HL-60/S4 (cell line): Measurements from ENCODE around the gene GPX4.

Source experiments
- in situ Hi-C: fragments of 300-500 bp; cut with MboI; formaldehyde crosslinking; loops from 2 replicates; pipeline ENCODE4 v1.14.3; 2022; ENCODE audit warnings: low sequenced_read_pairs

Gene GPX4

DNA sequence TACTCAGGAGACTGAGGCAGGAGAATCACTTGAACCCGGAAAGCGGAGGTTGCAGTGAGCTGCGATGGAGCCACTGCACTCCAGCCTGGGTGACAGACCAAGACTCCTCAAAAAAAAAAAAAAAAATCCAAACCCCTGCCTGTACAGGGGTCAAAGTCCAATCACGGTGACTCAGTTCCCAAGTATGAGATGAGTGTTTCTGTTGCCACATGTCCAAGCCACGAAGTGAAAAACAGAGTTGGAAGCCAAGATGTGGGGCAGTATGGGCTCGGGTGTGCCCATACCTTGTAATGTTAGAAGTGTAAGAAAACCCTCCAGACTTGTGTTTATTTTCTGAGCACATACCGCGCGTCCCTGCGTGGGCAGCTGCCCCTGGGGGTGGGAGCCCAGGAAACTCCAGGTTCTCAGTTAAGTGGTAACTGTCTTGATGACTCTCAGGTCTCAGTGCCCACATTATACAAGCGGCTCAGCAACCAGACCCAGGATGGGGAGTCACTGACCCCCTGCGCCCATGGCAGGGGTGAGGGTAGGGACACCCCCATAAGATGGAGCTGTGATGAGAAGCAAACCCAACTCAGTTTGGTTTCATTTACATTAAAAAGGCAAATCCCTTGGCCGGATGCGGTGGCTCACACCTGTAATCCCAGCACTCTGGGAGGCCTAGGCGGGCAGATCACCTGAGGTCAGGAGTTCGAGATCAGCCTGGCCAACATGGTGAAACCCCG is 1.2 kb upstream of the GPX4 start:
- in situ Hi-C loops: no loop called here

DNA sequence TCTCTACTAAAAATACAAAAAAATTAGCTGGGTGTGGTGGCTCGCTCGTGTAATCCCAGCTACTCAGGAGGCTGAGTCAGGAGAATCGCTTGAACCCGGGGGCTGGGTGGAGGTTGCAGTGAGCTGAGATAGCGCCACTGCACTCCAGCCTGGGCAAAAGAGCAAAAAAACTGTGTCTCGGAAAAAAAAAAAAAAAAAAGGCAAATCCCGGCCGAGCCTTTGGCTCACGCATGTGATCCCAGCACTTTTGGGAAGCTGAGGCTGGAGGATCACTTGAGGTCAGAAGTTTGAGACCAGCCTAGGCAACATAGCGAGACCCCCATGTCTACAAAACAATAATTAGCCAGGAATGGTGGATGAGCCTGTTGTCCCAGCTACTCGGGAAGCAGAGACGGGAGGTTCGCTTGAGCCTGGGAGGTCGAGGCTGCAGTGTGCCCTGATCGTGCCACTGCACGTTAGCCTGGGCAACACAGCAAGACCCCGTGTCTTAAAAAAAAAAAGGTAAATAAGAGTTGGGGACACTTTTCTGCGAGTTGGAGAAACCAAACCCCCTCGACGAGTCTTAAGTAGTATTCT is 574 bp upstream of the GPX4 start:
- in situ Hi-C loops: no loop called here

DNA sequence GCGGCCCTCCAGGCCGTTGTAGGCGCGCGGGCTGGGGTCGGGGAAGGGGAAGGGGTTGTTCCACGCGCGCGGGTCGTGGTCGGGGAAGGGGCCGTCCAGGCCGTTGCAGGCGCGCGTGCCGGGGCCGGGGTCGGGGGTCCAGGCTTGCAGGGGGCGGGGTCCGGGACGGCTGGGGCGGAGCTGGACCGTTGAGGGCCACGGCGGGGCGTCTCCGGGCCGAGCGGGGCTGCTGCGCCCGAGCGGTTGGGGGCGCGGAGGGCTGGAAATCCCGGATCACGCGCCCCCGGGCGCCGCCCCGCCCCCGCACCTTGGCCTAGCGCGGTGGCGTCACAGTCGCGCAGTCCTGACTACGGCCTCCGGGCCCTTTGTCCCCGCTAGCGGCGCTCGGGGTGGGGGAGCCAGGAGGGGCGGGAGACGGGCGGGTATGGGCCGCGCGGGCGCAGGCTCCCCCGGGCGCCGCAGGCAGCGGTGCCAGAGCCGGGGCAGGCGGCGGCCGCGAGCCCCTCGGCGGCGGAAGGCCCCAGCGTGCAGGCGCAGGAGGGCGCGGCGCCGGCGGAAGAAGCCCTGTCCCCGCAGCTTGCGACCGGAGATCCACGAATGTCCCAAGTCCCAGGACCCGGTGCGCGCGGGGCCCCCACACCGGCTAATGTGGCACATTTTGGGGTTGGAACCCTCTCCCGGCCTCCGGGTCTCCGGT is 665 bp downstream of the GPX4 start:
- in situ Hi-C loops: no loop called here

DNA sequence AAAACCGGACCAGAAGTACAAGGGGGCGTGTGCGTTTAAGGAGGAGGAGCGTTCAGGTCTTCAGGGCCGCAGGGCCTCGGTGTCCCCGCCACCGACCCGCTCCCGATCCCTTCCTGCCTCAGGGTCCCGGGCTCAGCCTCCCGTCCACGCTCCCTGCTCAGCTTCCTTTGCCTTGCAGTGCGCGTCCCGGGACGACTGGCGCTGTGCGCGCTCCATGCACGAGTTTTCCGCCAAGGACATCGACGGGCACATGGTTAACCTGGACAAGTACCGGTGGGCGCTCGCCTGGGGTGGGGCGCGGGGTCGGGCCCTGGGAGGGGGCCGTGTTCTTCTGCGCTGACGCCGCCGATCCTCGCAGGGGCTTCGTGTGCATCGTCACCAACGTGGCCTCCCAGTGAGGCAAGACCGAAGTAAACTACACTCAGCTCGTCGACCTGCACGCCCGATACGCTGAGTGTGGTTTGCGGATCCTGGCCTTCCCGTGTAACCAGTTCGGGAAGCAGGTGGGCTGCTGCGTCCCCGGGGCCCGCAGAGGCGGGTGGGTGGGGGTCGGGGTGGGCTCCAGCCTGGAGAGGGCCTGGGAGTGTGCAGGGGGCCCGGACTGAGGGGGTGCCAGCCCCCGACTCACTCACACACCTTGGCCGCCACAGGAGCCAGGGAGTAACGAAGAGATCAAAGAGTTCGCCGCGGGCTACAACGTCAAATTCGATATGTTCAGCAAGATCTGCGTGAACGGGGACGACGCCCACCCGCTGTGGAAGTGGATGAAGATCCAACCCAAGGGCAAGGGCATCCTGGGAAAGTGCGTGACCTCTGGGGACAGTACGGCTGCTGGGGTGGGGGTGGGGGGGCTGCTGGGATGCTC is 1.4 kb downstream of the GPX4 start:
- in situ Hi-C loops: no loop called here

DNA sequence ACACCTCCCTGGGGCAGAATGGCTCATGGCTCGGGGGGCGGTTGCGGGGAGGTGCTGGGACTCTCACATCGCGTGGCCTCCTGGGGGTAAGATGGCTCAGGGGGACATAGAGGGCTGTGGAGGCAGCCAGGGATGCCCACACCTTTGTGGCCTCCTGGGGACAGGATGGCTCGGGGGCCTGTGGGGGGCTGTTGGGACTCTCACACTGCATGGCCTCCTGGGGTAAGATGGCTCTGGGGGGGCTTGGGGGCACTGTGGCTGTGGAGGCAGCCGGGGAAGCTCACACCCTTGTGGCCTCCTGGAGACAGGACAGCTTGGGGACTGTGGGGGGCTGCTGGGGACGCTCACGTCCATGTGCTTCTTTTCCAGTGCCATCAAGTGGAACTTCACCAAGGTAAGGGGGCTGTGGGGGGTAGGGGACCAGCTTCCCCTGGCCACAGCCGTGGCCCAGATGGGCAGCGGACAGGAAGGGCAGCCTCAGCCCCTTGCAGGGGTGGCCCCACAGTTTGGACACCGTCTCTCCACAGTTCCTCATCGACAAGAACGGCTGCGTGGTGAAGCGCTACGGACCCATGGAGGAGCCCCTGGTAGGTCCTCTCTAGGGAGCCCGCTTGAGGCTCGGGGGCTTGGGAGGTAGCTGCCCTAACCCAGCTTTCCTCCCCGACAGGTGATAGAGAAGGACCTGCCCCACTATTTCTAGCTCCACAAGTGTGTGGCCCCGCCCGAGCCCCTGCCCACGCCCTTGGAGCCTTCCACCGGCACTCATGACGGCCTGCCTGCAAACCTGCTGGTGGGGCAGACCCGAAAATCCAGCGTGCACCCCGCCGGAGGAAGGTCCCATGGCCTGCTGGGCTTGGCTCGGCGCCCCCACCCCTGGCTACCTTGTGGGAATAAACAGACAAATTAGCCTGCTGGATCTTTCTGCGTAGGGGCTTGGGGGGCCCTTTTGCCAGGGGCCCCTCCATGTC is 2.4 kb downstream of the GPX4 start:
- in situ Hi-C loops: no loop called here

DNA sequence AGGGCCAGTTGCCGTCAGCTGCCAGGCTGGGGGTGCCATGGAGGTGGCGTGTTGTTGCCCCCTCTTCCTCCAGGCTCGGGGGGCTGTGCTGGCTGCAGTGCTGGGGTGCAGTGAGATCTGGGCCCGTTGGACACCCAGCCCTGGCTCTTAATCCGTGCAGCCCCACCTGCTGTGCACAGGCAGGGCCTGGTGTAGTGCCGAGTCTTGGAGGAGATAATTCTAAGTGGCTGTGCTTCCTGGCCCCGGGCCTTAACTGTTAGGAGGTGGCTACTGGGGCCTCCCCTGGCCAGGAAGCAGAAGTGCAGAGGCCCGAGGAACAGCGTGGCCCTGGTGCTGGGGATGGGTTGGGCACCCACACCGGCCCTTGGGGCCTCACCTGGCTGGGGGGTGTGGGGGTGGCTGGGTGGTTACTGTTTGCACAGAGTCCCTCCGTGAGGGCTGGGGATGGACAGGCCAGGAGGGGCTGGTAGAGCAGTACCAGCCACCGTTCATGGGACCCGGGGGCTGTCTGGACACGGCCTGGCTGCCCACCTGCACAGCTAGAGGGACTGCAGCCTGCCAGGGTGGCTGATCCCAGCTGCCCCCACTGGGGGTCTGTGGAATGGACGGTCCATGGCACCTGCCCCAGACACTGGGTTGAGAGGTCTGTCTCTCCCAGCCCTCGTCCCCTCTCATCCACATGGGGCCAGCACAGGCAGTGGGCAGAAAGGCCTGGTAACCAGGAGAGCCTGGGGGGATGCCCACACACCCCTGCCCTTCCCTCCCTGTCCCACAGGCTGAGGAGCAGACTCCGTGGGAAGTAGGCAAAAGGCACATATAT is 3.3 kb downstream of the GPX4 start:
- in situ Hi-C loops: no loop called here

DNA sequence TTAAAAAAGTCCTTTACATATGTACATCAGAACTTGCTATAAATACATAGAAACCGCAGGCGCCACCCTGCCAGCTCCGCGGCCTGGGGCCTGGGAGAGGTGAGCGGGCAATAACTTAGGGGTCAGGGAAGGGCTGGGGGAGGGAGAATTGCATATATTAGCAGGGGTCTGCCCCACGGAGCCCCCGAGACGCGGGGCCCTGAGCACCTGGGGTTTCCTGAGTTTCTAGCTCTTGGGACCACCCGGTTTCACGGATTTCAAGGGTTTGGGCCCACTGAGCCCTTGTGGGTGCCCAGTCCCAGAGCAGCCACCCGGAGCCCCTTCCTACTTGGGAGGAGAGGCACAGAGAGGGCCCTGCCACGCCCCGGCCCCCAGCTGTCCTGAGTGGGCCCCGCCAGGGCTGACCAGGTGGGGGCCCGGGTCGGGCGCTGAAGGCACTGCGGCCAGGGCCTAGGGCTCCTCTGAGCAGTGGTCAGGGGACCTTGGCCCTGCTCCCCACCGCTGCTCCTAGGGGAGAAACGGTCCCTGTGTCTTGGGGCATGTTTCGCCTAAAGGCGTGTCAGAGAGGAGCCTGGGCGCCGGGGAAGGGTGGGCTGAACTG is 4.0 kb downstream of the GPX4 start:
- in situ Hi-C loops: no loop called here

DNA sequence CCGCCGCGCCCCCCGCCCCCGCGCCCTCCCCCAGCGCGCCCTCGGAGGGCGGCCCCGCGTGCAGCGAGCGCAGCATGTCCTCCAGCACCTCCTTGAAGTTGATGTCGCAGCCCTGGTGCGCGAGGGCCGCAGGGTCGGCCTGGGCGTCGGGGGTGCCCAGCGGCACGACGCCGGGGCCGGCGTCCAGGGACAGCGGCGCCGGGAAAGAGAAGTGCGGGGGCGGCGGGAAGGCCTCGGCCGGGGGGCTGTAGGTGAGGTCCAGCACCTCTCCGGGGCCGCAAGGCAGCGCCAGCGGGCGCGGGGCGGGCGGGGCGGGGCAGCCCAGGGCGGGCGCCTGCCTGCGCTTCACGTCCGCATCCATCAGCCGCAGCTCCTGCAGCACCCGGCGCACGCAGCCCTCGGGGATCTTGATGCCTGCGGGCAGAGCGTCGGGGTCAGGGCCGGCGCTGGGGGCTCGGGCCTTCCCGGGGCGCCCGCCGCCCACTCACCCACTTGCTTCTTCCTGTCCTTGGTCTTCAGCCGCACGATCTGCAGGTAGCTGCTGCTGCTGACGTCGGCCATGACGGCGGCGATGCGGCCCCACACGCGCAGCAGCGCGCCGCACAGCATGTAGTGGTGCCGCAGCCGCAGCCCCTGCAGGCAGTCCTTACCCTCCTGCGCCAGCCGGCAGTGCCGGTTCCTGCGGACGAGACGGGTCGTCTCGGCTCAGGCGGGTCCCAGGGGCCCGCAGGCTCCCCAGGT is 4.7 kb downstream of the GPX4 start:
- in situ Hi-C loops: no loop called here

DNA sequence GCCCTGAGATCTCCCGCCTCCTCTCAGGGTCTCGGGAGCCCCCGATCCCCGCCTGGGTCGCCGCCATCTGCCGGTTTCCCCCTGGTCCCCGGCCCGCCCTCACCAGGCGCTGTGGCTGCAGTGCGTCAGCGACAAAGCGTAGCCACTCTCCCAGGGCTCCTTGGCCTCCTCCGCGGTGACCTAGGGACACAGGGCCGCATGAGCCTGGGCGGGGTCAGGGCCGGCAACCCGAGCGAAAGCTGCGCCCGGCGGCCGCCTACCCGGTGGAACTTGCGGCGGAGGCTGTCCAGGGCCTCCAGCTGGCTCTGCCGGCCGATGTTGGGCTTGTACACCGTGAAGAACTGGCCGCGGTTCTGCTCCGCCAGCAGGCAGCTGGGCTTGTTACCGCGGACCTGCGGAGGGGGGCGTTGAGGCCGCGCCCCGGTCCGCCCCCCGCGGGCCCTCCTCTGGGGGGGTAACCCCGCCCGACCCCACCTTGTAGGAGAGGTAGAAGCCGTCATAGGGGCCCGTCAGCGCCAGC is 5.3 kb downstream of the GPX4 start:
- in situ Hi-C loops: no loop called here

DNA sequence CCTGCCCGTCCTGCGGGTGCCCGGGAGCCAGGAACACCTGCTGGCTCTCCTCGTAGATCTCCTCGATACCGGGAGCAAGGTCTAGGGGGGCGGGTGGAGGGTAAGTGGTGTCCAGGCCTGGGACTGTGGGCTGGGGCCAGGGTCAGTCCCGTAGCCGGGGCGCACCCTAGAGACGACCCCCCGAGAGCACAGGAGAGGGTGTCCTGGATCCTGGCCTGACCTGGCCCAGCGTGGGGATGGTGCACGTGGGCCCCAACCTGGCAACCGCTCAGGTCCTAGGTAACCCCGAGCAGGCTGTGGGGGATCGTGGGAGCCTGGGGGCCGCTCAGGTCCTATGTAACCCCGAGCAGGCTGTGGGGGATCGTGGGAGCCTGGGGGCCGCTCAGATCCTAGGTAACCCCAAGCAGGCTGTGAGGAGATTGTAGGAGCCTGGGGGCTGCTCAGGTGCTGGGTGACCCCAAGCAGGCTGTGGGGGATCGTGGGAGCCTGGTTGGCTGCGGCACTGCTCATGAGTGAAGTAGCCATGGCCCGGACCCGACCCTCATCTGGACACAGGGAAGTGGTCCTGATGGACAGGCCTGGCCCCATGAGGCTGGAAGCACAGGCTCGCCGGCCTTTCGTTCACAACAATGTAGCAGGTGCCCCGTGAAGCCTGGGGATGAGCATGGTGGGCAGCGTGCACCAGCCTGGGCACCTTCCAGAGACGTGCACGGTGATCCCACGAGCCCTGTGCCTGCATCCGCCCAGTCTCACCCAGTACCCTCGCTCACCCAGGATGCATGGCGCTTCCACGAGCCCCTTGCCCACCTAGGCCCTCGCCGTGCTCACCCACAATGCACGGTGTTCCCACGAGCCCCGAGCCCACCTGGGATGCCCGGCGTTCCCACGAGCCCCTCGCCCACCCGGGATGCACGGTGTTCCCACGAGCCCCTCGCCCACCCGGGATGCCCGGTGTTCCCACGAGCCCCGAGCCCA is 6.2 kb downstream of the GPX4 start:
- in situ Hi-C loops: no loop called here

DNA sequence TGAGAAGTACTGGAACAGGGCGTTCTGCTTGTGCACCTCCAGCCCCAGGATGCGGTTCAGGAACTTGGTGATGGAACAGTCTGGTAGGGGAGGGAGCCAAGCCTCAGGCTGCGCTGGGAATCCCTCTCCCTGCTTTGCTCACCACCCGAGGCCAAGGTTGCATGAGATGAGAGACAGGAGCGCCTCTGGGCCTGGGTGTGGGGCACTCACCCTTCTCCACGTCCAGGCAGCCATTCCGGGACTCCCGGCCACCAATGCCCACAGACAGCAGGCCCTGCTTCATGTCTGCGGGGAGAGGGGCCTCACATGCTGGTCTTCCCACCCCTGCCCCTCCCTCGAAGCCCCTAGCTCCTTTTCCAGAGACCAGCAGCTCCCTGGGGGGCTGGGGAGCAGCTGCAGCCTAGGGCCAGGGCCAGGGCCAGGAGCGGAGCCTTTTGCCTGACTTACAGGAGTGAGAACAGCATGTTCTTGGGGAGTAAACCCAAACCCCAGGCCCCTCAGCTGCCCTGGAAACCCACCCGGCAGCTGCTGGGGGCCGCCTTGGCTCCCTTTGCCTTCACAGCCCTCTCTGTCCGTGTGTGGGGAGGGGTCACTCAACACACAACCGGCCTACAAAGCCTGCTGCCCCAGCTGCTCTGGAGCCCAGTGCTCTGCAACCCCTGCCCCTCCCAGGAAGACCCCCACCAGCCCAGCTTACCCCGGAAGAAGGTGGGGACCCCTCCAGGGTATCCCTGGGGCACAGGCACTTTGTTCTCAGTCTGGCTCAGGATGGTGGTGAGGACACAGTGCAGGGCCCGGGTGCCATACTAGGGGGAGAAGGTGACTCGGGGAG is 7.2 kb downstream of the GPX4 start:
- in situ Hi-C loops: no loop called here

DNA sequence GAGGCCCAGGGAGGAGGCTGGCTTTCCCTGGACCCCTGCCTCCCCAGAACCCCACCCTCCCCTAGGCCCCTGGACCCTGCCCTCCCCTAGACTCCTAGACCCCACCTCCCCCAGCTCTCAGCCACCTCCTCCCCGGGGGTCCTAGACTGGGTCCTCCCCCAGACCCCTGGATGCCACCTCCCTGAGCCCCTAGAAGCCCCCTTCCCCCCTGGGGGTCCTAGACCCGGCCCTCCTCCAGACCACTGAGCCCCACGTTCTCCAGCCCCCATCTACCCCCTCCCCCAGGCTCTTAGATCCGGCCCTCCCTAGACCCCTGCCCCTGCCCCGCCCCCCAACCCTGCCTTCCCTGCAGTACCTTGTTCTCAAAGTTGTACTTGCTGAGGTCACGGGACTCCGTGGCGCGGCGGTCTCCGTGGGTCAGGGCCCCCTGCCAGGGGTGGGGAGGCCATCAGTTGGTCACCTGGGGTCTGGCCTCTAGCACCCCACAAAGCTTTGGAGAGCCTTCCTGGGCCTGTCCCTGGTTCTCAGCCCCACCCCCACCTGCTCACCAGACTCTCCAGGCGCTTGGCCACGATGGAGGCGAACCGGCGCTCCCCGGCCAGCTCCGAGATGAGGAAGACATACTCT is 8.0 kb downstream of the GPX4 start:
- in situ Hi-C loops: no loop called here

DNA sequence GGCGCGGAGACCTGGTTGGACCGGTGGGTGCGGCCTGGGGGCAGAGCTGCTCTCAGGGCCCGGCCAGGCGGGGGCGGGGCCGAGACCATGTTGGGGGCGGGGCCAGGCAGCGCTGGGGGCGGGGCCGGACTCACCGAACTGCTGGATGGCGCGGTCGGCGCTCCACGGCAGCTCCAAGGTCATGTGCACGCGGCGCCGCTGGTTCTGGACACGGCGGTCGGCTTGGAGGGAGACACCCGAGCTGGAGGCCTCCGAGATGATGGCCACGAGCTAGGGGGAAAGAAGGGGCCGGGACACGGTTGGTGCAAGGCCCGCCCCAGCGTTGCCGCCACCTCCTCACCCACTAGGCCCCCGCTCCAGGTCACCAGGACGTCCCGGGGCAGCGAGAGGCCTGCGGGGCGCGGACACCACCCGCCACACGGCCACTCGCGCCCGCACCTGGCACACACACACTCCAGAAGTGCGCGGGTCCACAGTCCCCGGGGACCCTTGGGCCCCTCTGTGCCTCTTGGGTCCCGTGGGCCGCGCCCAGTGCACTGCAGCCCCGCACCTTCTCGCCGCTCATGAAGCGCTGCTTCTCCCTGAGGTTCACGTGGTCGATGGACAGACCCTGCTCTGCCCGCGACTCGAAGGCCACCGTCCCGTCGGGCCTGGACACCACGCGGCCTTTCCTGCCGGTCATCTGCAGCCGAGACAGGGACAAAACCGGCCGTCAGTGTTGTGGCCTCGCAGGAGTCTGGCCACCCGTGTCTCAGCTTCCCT is 8.7 kb downstream of the GPX4 start:
- in situ Hi-C loops: no loop called here

DNA sequence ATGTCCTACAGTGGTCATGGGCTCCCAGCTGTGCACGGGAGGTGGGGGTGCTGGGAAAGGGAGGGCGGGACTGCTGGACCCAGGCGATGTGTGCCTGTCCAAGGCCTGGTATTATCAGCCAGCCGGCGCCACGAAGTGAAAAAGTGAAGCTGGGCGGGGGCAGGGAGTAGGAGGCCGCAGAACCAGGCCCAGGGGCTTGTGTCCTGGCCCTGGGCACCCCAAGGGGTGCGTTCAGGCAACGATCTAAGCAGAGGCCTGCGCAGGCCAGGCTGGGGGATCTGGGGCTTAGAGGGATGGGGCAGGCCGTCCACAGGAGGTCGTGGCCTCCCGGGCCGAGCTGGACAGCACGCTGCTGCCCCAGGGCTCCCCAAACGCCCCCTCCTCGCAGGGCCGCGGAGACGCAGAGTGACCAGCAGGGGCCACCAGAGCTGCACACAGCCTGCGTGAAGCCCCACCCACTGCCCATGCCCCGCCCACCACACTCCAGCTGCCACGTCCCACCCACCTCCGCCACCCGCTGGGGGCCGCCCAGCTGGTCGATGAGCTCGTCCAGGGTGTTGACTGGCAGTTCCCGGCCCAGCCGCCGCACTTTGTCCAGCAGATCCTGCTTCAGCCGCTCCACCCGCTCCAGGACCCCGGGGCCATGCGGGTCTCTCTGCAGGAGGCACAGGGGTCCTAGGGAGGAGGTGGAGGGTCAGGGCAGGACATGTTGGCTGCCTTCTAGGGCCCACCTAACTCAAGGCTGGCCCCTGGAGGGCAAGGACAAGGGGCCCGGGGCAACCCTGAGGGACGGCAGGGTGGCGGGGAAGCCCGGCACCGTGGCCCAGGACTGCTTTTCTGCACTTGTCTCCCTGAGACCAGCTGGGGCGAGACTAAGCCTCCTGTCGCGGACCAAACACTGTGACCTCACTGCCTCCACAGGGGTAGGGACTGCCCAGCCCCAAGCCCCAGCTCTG is 9.5 kb downstream of the GPX4 start:
- in situ Hi-C loops: no loop called here
